GM12874 (cell line): Measurements from ENCODE around the gene EVPL.

Experiments used
- TF ChIP-seq, protein P1 (sequence below): IDR thresholded peaks from 2 replicates; pipeline ENCODE4 v1.5.1; 2011; ENCODE audit warnings: low read depth, mild to moderate bottlenecking, control low read depth, low read length, moderate library complexity; ENCODE audit not compliant: insufficient read depth

Gene EVPL

DNA sequence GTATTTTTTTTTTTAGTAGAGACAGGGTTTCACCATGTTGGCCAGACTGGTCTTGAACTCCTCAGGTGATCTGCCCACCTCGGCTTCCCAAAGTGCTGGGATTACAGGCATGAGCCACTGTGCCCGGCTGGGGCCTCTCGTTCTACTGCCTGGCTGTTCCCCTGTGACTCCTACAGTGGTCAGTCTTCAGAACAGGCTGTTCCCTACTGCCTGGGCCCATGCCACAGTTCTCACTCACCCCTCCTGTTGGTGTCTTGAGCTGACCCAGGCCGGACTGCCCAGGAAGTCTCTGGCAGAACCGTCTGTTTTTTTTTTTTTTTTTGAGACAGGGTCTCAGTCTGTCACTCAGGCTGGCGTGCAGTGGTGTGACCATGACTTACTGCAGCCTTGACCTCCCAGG lies 23.2 kb downstream of the EVPL start:
- TF ChIP-seq, protein P1, sequence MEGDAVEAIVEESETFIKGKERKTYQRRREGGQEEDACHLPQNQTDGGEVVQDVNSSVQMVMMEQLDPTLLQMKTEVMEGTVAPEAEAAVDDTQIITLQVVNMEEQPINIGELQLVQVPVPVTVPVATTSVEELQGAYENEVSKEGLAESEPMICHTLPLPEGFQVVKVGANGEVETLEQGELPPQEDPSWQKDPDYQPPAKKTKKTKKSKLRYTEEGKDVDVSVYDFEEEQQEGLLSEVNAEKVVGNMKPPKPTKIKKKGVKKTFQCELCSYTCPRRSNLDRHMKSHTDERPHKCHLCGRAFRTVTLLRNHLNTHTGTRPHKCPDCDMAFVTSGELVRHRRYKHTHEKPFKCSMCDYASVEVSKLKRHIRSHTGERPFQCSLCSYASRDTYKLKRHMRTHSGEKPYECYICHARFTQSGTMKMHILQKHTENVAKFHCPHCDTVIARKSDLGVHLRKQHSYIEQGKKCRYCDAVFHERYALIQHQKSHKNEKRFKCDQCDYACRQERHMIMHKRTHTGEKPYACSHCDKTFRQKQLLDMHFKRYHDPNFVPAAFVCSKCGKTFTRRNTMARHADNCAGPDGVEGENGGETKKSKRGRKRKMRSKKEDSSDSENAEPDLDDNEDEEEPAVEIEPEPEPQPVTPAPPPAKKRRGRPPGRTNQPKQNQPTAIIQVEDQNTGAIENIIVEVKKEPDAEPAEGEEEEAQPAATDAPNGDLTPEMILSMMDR: no peak

DNA sequence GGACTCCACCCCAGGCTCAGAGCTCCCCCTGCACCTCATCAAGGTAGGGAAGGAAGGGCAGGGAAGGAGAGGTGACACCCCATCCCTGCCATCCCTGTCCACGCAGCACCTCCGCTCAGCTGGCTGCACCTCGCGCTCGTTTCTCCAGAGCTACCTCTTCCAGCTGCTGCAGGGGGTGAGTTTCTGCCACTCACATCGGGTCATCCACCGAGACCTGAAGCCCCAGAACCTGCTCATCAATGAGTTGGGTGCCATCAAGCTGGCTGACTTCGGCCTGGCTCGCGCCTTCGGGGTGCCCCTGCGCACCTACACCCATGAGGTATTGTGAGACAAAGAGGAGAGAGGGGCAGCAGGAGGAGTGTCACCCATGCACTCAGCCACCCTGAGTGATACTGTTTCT lies 25.0 kb downstream of the EVPL start:
- TF ChIP-seq, protein P1: no peak

DNA sequence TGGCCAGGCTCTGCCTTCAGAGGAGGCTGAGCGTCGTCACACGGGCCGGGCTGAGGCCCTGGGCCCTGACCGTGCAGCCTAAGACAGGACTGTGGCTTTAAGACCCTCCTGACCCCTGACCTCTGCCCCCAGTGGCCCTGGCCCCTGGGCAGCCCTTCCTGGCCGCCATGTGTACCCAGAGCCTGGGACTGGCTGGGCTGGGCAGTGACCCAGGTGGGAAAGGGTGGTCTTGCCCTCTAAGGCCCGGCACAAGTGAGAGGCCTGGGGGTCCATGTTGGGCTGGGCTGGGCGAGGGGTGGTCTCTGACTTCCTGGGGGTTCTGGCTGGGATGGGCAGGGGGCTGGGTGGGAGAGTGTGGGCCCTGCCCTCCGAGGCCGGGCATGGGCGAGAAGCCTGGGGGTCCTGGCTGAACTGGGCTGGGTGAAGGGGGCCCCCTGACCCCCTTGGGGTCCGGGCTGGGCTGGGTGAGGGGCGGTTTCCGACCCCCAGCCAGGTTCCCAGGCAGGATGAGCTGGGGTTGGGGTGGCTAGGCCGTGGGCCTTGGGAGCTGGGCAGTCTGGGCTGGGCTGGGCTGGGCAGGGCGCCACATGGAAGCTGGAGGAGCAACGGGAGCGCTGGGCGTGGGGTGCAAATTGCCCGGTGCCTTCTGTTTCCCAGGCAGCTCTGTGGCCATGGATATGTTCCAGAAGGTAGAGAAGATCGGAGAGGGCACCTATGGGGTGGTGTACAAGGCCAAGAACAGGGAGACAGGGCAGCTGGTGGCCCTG lies 26.2 kb downstream of the EVPL start, which contains the start of gene CDK3:
Gene CDK3, plus strand, starts transcription at position 101 of the 767 bp plus-strand sequence. Its CDS starts 571 bp downstream, at position 672.
- TF ChIP-seq, protein P1: no peak

GRCh38 chr17:76000016-76000754 lies 26.9 kb downstream of the EVPL start:
- TF ChIP-seq, protein P1: peak; percentile 88

- TF ChIP-seq, protein P1: no peak
These were observed 28.7 kb downstream of the EVPL start for GRCh38 chr17:75998327-75998795.

GRCh38 chr17:75996665-75997590 lies 30.2 kb downstream of the EVPL start:
- TF ChIP-seq, protein P1: no peak
